Astrocyte (in vitro differentiated cells and primary cell): Measurements from ENCODE around the gene PRKCA.

Experiments used
- EZH2 ChIP-seq: IDR thresholded peaks from 2 replicates; pipeline ENCODE4 v1.6.1; 2012; ENCODE audit warnings: mild to moderate bottlenecking, low read length, inconsistent platforms; ENCODE audit not compliant: insufficient read depth
- TF ChIP-seq, protein P1 (sequence below): IDR thresholded peaks from 2 replicates; pipeline ENCODE4 v1.5.1; 2011; ENCODE audit warnings: low read depth, mild to moderate bottlenecking, inconsistent platforms, low read length, moderate library complexity; ENCODE audit not compliant: insufficient read depth

DNA sequence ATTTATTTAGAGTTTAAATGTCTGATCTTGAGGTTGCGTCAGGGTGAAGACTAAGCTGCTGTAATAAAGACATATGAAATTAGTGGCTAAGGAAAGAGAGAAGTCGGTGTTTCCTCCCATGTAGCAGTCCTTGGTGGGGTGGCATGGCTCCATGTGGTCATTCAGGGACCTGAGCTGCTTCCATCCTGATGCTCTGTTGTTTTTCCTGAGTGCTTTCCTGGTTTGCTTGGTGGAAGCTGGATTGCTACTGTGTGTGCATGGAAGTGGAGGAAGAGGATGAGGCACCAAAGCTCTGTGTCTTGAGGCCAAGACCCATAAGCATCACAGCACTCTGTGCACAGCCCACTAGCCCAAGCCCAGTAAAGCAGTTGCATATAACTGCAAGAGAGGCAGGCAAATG lies 290.7 kb downstream of the PRKCA start:
- no peak for TF ChIP-seq EZH2
- TF ChIP-seq, protein P1, sequence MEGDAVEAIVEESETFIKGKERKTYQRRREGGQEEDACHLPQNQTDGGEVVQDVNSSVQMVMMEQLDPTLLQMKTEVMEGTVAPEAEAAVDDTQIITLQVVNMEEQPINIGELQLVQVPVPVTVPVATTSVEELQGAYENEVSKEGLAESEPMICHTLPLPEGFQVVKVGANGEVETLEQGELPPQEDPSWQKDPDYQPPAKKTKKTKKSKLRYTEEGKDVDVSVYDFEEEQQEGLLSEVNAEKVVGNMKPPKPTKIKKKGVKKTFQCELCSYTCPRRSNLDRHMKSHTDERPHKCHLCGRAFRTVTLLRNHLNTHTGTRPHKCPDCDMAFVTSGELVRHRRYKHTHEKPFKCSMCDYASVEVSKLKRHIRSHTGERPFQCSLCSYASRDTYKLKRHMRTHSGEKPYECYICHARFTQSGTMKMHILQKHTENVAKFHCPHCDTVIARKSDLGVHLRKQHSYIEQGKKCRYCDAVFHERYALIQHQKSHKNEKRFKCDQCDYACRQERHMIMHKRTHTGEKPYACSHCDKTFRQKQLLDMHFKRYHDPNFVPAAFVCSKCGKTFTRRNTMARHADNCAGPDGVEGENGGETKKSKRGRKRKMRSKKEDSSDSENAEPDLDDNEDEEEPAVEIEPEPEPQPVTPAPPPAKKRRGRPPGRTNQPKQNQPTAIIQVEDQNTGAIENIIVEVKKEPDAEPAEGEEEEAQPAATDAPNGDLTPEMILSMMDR = no peak
